GM19099 (cell line): ENCODE measurements around the gene ARHGEF12.

Source experiments
- POLR2A ChIP-seq: IDR thresholded peaks from 3 replicates; pipeline ENCODE4 v1.6.1; 2011; ENCODE audit warnings: low read depth; ENCODE audit not compliant: insufficient read length; ENCODE audit errors: extremely low read depth

ARHGEF12 gene

DNA sequence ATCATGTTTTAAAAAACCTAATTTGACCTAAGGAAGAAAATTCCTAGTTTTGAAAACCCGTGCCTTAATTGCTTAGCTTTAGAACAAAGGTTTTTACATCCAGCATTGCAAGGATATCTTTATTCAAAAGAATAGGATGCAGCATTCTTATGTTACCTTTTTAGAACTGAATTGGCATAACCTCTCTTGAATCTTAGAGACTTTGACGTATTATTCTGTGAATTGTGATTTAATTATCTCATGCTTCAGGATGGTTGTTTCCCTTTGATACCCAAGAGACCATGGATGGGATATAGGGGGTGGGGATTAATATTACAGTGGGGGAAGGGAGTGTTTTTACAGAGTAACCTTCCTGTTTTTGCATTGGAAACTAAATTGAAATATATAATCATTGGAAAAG is 49.4 kb downstream of the ARHGEF12 start:
- no peak for TF ChIP-seq POLR2A

DNA sequence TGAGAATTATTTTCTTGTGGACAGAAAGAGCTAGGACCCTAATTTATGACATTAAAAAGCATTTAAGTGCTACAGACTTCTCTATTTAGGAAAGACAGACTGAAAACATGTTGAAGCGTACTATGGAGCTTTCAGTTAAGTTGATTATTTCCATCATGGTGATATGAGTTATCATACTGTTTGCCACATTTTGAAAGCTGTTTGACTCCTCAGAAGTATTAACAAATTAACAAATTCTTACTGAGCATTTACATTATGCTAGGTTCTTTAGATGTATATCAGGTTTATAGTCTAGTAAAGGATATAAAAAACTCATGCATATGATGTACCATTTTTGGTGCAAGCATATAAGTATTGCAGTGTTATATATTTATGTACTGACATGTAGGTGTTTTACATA is 50.1 kb downstream of the ARHGEF12 start:
- no peak for TF ChIP-seq POLR2A

DNA sequence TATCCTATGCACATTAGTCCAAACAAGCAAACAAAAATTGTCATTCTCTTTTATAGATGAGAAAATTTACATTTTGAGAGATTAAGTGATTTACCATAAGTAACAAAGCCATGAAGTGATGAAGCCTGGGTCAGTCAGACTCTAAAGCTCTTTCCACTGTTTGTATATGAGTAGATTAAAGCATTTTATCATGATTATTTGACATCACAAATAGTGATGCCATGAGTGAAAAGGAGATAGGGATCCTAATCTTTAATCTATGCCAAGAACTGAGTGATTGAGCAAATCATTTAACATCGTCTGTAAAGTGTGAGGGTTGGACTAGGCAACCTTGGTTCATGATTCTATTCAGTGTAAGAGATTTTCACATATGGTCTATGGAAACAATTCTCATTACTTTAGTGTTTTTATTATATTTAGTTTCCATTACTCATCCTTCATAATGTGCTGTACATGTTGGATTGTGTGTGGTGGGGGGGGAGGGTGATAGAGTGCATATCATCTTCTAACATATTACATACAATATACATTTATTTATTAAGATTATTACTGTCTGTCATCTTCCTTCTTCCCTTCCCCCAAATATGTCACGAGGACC is 50.7 kb downstream of the ARHGEF12 start:
- TF ChIP-seq POLR2A: no peak

- no peak for TF ChIP-seq POLR2A
Observed at GRCh38 chr11:120388261-120388660, 52.0 kb downstream of the ARHGEF12 start.

DNA sequence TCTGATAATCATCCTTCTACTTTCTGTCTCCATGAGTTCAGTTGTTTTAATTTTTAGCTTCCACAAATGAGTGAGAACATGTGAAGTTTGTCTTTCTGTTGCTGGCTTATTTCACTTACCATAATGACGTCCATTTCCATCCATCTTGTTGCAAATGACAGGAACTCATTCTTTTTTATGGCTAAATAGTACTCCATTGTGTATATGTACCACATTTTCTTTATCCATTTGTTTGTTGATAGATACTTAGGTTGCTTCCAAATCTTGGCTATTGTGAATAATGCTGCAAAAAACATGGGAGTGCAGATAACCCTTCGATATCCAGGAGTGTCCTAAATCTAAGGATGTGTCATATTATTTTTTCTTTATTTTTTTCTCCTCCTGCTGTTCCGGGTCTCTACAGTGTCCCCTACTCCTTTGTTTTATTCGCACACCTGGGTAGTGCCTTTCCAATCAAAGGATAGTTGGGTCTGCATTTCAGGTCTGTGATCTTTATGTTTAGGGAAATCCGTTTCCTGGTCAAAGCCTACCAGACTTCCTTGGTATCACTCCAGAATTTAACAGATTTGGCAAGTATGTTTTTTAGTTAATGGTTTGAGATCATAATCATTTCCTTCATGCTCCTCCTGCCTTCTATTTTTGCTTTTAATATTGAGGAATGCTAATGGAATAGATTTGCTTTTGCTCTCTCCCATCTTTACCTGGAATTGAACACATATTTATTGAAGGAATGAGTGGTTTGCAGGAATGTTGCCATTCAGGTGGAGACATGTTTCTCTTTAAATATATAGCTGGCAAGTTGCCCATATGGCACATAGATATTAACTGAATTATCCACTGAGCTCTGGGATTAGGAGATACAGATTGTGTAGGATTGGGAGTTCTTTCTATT is 53.7 kb downstream of the ARHGEF12 start:
- TF ChIP-seq POLR2A: no peak

- TF ChIP-seq POLR2A: no peak
Observed at GRCh38 chr11:120390585-120390922, 54.3 kb downstream of the ARHGEF12 start.

DNA sequence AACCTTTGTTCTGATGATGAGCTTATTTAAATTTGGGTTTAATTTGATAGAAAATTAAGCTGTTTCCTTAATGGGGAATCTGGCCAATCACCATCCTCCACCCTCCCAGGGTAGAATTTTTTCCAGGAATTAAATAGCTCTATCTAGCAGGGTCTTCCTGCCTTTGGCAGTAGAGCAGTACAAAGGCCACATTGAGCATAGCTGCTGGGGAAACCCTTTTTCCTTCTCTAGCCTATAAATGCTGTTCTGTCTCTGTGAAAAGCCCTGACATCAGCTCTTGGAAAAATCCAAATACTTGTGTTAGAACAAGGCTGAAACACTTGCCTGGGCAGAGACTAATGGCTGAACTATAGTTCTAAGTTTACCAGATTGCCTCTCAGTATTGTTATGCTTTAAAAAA is 55.1 kb downstream of the ARHGEF12 start:
- TF ChIP-seq POLR2A: no peak

- no peak for TF ChIP-seq POLR2A
Observed at GRCh38 chr11:120391854-120392253, 55.6 kb downstream of the ARHGEF12 start.

DNA sequence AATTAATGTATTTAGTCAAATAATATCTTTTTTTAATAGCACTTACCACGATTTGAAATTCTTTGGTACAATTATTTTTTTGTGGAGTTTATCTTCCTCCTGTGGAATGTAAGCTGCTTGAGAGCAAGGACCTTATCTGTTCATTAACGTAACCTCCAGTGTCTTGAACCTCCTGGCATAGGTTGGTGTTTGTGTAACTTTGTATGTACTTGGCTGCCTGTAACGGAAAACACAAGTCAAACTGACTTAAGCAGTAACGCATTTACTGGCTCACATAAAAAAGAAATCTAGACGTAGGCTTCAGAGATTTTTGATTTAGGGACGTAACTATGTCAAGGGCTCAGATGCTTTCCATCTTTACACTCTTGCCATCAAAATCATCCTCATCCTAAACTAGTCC is 56.1 kb downstream of the ARHGEF12 start:
- TF ChIP-seq POLR2A: no peak

DNA sequence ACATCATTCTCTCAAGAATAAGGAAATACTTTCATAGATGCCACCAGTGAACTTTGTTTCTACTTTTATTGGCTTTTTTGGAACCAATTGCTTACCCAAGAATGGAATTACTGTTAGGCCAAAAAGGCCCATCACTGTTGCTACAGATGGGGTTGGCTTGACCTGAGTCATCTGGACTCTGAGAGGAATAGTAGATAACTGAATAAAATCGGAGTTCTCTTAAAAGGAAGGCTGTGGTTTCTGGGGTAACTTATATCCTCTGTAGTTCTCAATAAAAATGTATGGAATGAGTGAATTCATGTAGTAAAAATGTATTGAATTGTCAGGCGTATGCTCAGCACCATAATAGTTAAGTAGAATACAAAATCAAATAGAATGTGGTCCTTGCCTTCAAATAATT is 56.6 kb downstream of the ARHGEF12 start:
- no peak for TF ChIP-seq POLR2A

DNA sequence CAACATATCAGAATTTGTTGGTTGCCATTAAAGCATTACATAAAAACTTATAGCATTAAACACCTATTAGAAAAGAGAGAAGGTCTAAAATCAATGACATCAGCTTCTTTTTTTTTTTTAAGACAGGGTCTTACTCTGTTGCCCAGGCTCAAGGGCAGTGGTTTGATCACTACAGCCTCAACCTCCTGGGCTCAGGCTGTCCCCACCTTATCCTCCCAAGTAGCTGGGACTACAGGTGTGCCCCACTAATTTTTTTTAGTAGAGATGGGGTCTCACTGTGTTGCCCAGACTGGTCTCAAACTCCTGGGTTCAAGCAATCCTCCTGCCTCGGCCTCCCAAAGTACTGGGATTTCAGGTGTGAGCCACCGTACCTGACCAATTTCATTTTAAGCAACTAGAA is 57.9 kb downstream of the ARHGEF12 start:
- no peak for TF ChIP-seq POLR2A

DNA sequence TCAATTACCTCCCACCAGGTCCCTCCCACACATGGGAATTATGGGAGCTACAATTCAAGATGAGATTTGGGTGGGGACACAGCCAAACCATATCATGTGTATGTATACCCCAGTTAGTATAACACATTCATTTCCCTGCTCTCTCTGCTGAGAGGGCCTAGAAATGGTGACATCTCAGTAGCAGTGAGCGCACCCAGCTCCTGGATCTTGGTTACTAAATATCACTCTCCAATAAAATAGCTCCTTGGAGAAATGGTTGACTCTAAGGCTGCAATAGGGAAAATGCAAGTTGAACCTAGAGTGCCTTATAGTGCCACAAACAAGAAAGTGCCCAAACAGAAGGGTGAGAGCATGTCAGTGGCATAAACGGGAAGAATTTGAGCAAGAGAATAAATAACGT is 59.6 kb downstream of the ARHGEF12 start:
- TF ChIP-seq POLR2A: no peak

GRCh38 chr11:120398132-120398531 is 61.9 kb downstream of the ARHGEF12 start:
- TF ChIP-seq POLR2A: no peak

DNA sequence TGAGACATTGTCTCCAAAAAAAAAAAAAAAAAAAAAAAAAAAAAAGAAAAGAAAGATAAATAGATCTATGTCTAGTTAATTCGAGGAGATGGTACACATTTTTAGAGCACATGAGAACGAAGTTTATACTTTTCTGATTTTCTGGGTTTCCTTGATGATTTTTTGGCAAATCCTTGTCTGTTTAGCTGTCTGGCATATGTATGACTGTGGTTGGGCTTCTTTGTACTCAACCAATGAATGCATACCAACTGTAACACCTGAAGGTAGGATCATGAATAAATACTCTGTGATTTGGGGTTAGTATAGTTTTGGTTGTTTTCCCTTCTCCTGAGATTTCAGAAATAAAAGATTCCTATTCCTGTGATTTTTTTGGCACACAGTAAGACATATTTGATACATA is 63.1 kb downstream of the ARHGEF12 start:
- TF ChIP-seq POLR2A: no peak

DNA sequence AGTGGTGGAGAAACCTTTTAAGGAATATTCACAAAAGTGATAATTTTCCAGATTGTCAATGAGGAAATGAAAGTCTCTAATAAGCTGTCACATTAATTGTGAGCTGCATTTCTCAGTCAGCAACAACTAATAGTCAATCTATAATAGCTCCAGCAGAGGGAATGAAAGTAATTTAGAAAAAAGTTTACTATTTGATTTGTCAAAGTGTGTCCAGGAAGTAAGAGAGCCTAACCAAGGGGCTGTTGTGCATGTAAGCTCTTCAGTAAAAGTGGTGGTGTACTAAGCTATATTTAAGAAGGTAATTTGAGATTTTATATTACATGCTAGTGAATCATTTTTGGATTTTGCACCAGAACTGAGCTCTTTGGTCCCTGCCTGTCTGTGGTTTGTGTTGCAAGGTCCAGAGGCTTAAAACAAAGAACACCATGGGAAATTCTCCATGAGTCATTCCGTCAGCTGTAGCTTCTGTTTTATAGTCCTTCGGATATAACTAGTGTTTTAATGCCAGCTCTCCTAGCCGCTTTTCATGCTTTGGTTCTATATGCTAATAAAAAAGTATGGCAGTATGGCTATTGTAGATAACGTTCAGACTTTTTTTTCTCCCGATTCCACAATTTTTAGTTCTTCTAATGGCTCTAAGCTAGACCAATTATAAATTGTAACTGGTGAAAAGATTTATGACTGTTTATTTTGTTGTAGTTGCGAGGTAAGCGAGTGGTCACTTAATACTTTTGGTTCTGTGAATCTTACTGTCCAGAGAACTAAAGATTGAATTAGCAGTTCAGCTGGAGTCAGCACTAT is 64.6 kb downstream of the ARHGEF12 start:
- TF ChIP-seq POLR2A: no peak

DNA sequence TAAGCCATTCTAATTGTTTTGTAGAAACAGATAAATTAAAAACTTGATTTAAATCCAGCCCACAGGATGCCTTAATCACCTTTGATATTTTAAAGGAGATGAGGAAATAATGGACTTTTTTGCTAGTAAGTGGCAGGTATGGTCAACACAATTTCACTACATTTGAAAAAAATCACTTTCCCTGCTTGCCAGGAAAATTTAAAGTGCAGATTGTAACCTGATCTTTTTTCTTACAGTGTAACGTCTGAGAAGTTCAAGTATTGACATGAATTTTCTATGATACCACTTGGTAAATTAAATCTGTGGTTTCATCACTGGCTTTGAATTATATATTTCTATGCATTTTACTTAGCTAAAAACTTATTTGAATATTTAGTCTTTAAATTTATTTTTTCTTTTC is 65.3 kb downstream of the ARHGEF12 start:
- TF ChIP-seq POLR2A: no peak
